ENCODE measurements around the gene DYNLT2.
"Not testable (repeated sequence)": the region's sequence is repeated elsewhere in the genome, so short reads cannot be mapped to it uniquely, and the experiment has no call there.

Gene DYNLT2

DNA sequence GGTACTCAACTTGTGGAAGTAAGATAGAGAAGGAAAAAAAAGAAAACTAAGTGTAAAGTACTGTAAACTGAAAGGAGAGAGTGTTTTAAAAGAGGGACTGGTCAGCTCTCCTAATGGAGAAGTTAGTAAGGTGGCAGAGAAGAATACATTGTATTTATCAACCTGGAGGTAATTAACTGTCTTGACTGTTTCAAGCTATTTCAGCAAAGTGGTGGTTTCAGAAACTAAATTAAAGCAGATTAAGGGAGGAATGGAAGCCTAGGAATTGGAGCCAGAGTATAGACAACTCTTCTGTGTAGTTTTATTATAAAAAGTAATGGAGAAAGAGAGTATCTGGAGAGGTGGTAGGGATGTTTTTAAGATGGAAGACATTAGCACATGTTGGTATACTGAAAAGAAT is 24.4 kb downstream of the DYNLT2 start:
- DNase-seq = no peak

DNA sequence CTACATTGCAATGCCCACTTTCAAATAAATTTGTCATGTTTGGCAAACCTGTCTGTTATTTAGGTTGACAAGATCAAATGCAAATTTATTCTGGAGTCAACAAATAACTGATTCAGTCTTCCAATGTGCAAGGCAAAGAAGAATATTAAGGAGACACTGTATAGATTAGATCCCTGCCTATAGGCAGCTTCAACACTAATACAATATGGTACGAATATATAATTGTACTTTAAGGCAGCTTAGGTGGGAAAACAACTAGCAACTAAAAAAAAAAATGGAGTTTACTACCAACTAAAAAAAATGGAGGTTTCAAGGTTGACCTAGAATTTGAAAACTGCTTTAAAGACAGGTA is 25.3 kb downstream of the DYNLT2 start:
- DNase-seq = no peak

DNA sequence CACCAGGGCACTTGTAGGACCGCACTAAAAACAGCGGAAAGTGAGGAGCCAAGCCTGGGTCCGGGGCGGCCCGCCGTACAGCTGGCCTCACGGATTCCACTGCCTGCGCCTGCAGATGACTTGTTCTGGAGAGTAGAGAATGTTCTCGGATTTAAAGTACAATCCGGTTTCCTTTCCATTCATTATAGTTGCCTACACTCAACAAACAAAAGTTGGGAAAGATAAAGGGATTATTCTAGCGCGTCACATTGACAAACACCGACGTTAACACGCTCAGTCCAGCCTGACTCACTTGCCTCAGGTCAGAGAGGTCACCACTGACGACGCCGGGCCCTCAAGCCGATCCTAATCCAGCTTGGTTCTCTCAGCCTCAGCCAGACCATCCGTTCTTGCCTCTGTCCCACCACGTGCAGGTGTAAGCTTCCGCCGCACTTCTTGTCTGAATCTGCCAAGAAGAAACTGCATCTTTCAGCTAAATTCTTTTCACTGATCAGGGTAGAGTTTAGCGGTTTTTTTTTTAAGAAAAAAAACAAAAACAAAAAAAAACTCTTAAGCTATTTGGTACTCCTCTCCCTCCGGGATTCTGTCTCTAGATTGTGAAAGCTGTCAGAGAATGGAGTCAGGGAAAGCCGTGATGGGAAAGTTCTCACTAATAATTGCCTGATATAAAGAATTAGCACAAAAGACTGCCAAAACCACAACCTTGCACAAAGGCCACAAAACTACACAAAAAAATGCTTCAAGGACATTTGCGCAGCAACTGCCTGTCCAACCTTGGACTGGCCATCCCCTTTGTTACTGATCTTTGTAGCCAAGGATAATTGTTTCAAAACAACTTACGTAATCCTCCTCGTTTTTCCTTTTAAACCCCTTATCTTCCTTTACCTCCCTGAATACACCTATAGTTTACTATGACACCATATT is 26.0 kb downstream of the DYNLT2 start:
- DNase-seq = peak; percentile 13 to 15

DNA sequence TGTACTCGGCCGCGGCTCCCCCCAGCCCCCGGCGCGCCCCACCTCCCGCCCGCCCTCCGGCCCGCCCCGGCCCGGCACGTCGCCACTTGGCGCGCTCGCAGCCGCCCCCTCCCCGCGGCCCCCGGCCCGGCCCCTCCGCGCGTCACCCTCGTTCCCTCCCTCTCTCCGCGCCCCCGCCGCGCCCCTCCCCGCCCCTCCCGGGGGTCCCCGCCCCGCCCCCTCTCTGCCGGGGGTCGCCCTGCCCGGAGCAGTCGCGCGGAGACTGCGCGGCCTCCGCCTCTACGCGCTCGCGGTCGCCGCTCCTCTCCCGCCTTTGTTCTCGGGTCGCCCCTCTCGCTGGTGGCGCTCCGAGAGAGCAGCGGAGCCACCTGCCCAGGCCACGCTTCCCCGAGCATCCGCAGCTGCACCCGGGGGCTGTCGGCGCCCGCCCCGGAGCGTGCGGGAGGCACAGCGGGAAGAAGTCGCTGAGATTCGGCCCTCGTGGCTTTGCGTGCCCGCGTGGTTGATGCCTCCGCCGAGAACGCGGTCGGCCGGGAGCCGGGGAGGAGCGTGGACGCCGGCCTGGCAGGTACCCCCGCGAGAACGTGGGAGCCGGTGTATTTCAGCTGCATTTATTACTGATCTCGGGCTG is 26.8 kb downstream of the DYNLT2 start, which contains the start of gene PHF10:
PHF10 (minus strand) TSS at position 7 of the 631 bp plus-strand sequence. CDS start 569 bp downstream, outside the sequence.
- peak; percentile 52 to 53 for DNase-seq

DNA sequence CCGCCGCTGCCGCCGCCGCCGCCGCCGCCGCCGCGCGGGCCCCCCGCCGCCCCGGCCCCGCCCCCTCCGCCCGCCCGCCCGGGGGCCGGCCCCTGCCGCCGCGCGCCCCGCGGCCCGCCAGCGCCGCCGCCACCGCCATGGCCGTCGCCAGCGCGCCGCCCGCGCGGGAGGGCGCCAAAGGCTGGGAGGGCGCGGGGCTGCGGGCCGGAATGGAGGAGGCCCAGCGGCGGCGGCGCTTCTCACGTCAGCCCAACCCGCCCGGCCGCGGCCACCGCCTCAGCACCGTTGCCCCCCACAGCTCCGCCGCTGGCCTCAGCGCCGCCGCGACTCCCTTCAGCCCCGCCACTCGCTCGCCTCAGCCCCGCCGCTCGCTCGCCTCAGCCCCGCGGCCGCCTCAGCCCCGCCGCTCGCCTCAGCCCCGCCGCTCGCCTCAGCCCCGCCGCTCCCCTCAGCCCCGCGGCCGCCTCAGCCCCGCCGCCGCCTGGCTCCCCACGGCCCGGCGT is 27.3 kb downstream of the DYNLT2 start:
- peak; percentile 8 to 23 for DNase-seq

DNA sequence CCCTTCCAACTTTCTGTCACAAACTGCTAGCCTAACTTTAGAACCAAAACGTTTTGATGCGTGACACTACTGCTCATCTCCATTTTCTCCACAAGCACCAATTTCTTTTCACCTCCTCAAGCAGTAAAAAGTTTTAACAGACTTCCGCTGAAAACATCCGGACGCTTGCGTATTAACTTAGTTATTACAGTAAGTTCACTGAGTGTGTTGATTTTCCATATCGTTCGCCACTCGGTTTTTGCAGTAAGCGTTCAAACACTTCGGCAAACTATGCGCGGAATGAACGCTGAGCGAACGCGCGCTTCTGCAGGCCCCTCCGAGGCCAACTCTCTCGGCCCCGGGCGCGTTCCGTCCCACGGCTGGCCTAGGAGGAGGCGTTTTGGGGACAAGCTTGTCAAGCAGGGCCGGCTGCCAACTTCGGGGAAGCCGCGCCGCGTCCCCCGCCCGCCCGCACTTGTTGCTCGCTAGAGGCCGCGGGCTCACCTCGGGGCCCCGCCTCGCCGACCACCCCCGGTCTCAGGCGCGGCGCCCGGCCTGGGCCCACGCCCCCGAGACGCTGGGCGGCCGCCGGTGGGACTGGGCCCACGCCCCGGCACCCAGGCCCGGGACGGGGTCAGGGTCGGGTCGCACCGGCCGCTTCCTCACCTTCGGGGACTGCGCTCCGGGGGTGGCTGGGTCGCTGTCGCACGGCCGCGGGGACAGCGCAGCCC is 28.0 kb downstream of the DYNLT2 start:
- peak; percentile 44 to 55 for DNase-seq

DNA sequence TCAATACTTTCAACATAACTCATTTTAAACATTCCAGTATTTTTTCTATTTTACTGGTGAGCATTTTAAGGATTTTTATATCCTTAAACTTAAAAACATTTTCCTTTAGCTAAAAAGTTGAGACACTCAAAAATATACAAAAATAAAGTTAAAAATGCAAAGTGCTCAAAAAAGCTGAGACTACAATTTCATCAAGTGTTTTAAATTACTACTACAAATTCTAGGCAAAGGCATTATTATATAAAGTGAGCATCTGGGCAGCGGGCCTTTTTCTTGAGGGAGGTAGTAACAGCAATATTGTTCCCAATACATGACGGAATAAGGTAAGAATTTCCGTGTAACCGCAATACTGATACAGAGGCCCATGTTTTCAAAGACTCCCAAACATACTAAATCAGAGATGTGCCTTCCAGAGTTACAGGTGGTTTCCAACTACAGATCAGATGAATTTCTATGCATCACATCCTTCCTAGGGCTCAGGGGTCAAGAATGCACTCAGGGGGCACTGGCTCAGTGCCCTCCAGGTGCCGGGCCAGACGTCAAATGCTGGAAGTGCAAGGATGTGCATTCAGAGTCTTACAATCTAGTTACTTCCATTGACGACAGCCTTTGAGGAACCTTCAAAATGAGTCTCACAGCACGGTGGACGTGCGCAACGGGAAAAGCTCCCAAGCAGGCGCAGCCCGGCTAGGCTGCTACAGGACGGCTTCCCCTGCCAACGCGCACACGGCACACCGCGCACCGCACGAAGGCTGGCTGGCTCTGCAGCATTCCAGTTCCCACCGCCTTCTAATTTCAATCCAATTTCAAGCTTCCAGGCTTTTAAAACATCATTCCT is 28.8 kb downstream of the DYNLT2 start:
- peak; percentile 12 to 24 for DNase-seq

DNA sequence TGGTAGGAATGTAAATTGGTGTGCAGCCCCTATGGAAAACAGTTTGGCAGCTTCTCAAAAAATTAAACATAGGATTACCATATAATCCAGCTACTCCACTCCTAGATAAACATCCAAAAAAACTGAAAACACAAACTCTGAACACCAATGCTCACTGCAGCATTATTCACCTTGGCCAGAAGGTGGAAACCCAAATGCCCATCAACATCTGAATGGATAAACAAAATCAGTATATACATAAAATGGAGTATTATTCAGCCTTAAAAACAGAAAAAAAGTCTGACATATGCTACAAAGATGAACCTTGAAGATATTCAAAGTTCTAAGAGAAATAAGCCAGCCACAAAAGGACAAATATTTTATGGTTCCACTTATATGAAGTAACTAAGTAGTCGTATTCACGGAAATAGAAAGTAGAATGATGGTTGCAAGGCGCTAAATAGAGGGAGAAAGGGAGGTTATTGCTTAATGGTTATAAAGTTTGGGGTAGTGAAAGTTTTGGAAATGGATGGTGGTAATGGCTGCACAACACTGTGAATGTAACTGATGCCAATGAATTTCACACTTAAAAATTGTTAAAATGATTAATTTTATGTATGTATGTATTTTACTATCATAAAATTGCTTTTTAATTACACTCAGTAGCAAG is 31.0 kb downstream of the DYNLT2 start:
- no peak for DNase-seq

DNA sequence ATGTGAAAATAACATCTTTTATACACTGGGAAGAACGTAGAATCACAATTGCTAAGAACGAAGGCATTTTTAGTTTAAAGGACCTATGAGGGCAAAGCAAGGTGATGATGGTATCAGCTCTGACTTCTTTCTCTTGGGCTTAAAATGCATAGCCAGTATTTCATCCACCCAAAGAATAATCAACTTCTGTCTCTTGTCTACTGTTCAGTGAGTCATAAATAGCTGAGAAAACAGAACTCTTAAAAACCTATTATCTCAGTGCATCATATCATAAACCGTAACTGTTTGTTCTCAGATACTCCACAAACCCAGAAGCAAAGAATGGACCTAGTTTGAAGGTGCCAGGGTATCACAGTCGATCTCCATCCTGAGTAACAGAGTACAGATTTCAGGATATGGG is 32.3 kb downstream of the DYNLT2 start:
- no peak for DNase-seq

DNA sequence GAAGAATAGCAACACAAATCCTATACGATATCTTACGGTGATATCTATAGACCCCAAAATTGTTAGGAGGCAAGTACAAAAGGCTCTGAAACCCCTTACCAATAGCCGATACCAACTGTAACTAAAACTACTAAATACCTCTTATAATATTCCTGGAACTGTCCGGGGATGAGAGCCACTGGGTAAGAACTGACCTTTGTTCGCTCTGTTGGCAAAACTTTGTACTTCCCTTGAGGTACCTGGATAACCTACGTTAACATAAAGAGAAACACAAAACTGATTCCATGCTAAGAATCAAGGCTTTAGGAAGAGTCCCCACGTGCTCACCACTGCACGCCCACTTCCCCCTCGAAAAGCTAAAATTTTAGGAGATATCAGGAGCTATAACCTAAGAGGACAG is 36.8 kb downstream of the DYNLT2 start:
- no peak for DNase-seq

DNA sequence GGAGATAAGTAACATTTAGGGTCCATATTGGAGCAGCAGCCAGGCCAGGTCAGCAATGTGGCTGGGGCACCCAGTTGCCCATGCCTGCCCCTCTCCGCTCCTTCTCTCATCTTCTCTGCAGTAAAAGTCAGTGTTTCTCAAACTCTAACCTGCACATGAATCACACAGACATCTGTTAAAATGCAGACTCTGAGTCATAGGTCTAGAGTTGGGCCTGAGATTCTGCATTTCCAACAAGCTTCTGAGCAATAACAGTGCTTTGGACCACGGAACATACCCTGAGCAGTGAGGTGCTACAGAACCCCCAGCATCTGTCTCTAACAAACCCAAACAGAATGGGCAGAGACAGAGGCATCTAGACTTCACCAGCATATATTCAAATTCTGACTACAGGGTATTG is 37.2 kb downstream of the DYNLT2 start:
- DNase-seq = no peak

DNA sequence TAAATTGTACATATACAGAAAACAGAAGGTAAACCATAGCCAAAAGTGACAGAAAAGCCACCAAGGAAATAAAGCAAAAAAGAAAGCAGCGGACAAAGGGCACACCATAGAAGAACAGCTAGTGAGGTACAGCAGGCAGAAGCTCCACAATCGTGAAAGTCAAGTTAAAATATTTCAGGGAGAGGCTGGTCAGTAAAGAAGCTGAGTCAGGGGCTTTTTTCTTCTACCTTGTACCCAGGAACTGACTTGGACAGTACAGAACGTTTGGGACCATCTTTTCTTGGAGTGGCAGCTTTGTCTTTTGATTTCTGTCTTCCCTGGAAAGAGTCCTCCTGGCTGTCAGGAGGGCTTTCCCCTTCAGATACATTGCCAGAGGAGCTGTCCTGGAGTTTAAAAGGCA is 41.4 kb downstream of the DYNLT2 start:
- no peak for DNase-seq

DNA sequence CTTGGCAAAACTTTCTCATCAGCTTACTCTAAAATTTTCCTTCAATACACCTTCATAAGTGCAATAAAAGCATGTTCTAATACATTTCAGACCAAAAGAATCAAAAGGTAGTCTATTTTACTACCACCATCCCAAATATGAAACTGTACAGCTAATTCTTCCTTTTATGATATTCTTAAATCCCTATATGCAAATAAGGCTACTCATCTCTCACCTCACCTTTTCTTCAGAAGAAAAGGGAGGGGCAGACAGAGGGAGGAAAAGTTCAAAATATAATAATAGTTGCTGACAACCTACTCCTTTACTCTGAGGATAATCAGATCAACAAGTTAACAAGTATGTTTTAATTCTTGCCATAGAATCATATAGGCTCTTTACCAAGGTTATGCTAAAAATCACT is 42.1 kb downstream of the DYNLT2 start:
- no peak for DNase-seq

DNA sequence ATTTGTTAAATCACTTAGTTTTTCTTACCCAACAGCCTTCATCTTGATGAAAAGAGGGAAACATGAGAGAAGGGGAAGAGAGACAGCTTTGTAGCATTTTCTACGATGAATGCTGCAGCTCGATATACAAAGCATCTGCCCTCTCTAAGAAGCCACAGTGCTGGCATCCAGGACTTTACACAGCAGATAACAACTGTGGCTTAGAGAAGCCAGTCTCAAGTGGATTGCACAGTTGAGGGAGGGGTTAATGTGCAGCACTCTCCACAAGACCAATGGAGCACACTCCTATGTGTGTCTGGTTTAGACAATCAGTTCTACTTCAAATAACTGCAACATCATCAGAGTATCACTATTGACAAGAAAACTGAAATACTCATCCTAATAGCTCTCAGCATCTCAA is 43.6 kb downstream of the DYNLT2 start:
- no peak for DNase-seq

DNA sequence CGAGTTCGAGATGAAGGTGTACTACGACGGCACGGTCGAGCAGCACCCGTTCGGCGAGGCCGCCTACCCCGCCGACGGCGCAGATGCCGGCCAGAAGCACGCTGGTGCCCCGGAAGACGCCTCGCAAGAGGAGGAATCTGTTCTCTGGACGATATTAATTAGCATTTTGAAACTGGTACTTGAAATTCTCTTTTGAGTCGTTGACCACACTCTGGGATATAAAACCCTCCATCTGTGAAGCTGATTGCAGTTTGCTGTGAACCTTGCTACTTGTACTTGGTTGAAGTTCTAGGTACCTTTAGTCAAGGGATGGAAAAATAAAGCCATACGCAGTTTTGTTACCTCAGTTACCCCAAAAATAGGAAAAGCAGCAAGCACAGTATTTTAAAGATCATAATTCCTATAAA is 48.5 kb downstream of the DYNLT2 start:
- DNase-seq = no peak

DNA sequence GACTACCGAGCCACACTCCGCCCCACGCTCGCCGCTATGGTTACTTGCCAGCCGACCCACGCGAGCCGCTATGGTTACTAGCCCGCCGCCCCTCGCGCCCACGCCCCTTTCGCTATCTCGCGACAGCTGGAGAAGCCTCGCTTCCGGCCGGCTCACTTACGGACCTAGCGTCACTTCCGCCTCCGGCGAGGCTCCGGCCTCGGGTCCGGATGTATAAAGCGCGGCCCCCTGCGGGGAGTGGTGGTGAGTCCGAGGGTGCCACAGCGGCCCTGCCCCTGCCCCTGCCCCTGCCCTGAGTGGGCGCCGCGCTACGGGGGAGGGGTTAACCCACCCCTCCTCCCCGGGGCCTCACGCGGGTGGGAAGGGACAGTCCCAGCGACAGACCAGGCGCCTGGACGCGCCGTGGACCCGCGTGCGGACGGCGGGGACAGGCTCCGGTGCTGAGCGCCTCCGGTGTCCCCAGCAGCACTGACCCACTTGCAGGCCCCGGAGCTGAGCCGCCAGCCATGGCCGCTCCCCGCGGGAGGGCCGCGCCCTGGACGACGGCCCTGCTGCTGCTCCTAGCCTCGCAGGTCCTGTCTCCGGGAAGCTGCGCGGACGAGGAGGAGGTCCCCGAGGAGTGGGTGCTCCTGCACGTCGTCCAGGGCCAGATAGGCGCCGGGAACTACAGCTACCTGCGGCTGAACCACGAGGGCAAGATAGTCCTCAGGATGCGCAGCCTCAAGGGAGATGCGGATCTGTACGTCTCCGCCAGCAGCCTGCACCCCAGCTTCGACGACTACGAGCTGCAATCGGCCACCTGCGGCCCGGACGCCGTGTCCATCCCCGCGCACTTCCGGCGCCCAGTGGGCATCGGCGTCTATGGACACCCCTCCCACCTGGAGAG is 49.2 kb downstream of the DYNLT2 start, which contains the start of the genes C6orf120 and WDR27:
C6orf120 (plus strand) TSS at position 173 of the 886 bp plus-strand sequence; CDS start at position 507, 334 bp downstream.
WDR27 (minus strand) TSS at position 76 of the 886 bp plus-strand sequence. CDS start 13,024 bp downstream, outside the sequence.
- peak; percentile 97 to 98 for DNase-seq

DNA sequence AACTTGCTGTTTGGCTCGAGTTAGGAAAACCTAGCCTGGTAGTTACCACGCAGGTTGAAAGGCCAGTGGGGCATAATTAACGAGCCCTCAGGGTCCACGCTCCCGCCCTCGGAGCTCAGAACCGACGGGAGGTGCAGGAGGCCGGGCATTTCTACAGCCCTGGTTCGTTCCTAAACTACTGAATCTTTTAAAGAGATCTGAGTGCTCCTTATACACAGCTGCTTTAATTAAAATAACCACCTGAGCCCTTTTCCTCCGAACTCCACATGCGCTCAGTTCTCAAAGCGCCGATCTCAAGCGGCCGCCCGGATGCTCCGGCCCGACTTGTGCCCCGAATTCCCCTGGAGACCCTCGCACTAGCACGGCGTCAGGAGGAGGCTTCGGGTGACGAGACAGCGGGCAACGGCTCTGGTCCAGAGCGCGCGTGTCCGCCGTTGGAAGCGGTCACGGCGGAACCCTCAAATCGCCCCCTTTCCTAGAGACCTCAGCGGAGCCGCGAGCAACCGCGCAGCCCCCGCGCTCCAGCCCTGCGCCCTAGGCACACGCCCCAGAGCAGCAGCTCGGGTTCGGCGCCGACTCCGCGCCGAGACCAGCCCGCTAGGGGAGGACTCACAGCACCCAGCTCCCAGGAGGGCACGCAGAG is 49.9 kb downstream of the DYNLT2 start:
- DNase-seq = peak in 1 of 2 donors; percentile 13

DNA sequence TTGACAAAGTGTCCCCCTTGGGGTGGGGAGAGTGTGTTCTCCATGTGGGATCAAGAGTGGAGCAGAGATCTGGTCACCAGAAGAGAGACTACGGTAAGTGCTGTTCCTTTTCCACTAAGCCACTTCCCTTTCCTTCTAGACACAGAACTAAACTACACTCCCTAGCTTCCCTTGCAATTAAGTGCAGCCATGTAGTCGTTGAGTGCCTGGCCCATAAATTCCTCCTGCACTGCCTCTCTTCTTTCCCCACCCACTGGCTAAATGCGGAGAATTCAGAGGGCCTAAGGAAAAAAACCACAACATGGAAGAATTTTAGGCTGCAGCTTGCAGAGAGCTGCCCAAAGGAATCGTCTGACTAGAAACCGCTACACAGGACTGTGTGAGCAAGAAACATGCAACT is 51.1 kb downstream of the DYNLT2 start:
- no peak for DNase-seq

DNA sequence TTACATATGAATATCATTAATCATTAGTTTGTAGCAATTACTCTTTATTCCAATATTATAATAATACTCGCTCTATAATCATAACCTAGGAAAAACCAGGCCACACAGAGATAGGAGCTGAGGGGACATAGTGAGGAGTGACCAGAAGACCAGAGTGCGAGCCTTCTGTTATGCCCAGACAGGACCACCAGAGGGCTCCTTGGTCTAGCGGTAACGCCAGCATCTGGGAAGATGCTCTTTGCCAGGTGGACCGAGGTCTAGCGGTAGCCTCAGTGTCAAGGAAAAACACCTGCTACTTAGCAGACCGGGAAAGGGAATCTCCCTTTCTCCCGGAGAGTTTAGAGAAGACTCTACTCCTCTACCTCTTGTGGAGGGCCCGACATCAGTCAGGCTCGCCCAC is 54.3 kb downstream of the DYNLT2 start:
- DNase-seq = not testable (repeated sequence)

DNA sequence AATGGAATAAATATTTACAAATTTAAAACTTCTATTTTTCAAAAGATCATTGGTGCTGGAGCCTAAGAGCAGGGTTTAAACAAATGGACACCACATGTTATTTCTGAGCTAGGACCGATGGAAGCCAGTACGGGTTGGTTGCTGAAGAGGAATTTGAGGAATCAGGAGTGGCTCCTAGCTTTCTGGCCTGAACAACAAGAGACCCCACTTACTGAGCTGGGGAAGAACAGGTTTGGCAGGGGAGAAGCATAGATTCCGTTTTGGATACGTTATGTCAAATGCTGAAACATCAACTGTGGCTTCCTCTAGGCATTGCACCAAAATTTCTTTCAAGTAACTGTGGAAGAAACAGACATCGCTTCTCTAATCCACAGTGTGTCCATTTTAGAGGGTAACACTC is 56.2 kb downstream of the DYNLT2 start:
- DNase-seq = no peak
